GM21367 (cell line): ENCODE data around the gene PRR35.

Experiments
- ATAC-seq: cut with Tn5 transposase; IDR thresholded peaks from one replicate; pipeline ENCODE4 v1.9.1; 2021; ENCODE audit not compliant: unreplicated experiment

PRR35 gene

GRCh38 chr16:578232-578869 lies 18.2 kb downstream of the PRR35 start:
- no peak for ATAC-seq

- ATAC-seq, result no peak
Measured at GRCh38 chr16:578870-579405, 18.7 kb downstream of the PRR35 start.

GRCh38 chr16:580141-580945 lies 20.1 kb downstream of the PRR35 start:
- ATAC-seq, result no peak

- no peak for ATAC-seq
Measured at GRCh38 chr16:580946-581498, 20.8 kb downstream of the PRR35 start.

GRCh38 chr16:582218-582613 lies 22.0 kb downstream of the PRR35 start:
- ATAC-seq, result no peak

GRCh38 chr16:582614-583331 lies 22.6 kb downstream of the PRR35 start:
- ATAC-seq, result no peak

GRCh38 chr16:583470-583814 lies 23.2 kb downstream of the PRR35 start:
- ATAC-seq, result no peak

- ATAC-seq, result no peak
Measured at GRCh38 chr16:583815-584591, 23.8 kb downstream of the PRR35 start.

GRCh38 chr16:585351-585750 lies 25.2 kb downstream of the PRR35 start:
- ATAC-seq, result no peak

GRCh38 chr16:586047-586644 lies 26.0 kb downstream of the PRR35 start:
- ATAC-seq, result no peak

- ATAC-seq, result no peak
Measured at GRCh38 chr16:586645-587590, 26.7 kb downstream of the PRR35 start.

GRCh38 chr16:588639-588888 lies 28.4 kb downstream of the PRR35 start:
- no peak for ATAC-seq

GRCh38 chr16:588889-589657 lies 28.9 kb downstream of the PRR35 start:
- peak; percentile 54 for ATAC-seq

GRCh38 chr16:589658-590187 lies 29.5 kb downstream of the PRR35 start, which contains the start of gene RAB40C:
Gene RAB40C (plus strand): TSS chr16:590066. CDS start chr16:590292, 226 bp downstream.
- ATAC-seq, result peak; percentile 50

GRCh38 chr16:590188-590814 lies 30.1 kb downstream of the PRR35 start:
- ATAC-seq, result no peak

GRCh38 chr16:590815-591200 lies 30.6 kb downstream of the PRR35 start:
- ATAC-seq, result no peak

- ATAC-seq, result no peak
Measured at GRCh38 chr16:591231-591630, 31.0 kb downstream of the PRR35 start.
